HUES48 (cell line): ENCODE measurements around the gene UGDH.
"Not testable (repeated sequence)": the region's sequence is repeated elsewhere in the genome, so short reads cannot be mapped to it uniquely, and the experiment has no call there.

Experiments used
- H3K27ac ChIP-seq: one replicate; pipeline ENCODE4 v1.7.0; 2013; ENCODE audit warnings: low read depth, low read length, inconsistent platforms
- H3K27me3 ChIP-seq: 2 replicates; pipeline ENCODE4 v1.6.1; 2013; ENCODE audit warnings: mild to moderate bottlenecking, low read length; ENCODE audit not compliant: control insufficient read depth, insufficient read depth
- H3K36me3 ChIP-seq: 2 replicates; pipeline ENCODE4 v1.6.1; 2013; ENCODE audit warnings: low read length; ENCODE audit not compliant: control insufficient read depth, insufficient read depth
- H3K4me1 ChIP-seq: 2 replicates; pipeline ENCODE4 v1.6.1; 2013; ENCODE audit warnings: mild to moderate bottlenecking, low read length; ENCODE audit not compliant: control insufficient read depth, insufficient read depth
- H3K4me3 ChIP-seq: 2 replicates; pipeline ENCODE4 v1.5.1; 2013; ENCODE audit warnings: mild to moderate bottlenecking, low read depth, low read length
- H3K9ac ChIP-seq: 2 replicates; pipeline ENCODE4 v1.6.1; 2013; ENCODE audit warnings: mild to moderate bottlenecking, low read depth, low read length, moderate library complexity
- H3K9me3 ChIP-seq: 2 replicates; pipeline ENCODE4 v1.6.1; 2013; ENCODE audit warnings: low read length; ENCODE audit not compliant: control insufficient read depth, insufficient read depth

UGDH gene

DNA sequence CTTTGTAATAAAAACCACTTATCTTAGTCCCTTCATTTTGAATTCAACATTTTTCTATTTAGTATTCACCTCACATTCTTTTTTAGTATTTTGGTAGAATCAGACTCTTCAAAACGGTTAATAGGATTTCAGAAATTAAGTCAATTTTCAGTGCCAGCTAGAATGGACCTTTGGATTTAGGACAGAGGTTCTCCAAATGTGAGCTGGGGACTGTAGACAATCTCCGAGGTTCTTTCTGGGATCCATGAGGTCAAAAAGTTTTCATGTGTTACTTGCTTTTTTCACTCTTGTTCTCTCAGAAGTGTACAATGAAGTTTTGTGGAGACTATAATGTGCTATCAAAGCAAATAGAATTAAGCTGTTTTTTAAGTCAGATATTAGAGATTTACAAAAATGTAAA lies 2.3 kb upstream of the UGDH start:
- H3K4me1 ChIP-seq = peaks cover 4% of the 10 kb centered on the region; the same call in 1 of the 2 replicates
- peaks cover 37% of the 10 kb centered on the region for H3K9me3 ChIP-seq
- no peak overlapping the region for H3K9ac ChIP-seq
- H3K36me3 ChIP-seq = peaks cover 34% of the 10 kb centered on the region
- H3K27ac ChIP-seq = no peak overlapping the region
- H3K4me3 ChIP-seq = no peak overlapping the region; the same call in 1 of the 2 replicates
- no peaks in the 10 kb centered on the region for H3K27me3 ChIP-seq

DNA sequence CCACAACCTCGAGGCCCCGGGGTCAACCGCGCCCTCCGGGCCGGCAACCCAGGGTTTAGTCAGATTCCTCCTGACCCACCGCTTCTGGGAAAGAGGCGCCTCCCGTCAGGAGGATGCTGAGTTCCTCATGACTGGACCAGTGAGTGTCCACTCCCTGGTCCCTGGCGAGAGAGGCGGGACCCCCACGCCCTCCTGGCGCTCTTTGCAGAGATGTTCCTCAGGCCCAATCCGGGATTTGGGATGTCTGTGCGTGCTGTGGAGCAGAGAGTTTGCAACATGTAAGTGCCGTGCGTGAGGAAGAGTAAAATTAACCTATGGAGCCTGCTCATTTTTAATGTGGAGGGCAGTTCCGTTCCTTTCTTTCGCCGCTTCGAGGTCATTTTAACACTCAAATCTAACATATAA lies 824 bp upstream of the UGDH start:
- Histone ChIP-seq H3K36me3 (peaks cover 22% of the 10 kb centered on the region), H3K27ac (peak overlapping the region; percentile 96), H3K9ac (peak overlapping the region; percentile 86), H3K4me3 (peak overlapping the region; percentile 89), H3K27me3 (no peaks in the 10 kb centered on the region), H3K4me1 (peaks cover 13% of the 10 kb centered on the region), H3K9me3 (peaks cover 30% of the 10 kb centered on the region)

DNA sequence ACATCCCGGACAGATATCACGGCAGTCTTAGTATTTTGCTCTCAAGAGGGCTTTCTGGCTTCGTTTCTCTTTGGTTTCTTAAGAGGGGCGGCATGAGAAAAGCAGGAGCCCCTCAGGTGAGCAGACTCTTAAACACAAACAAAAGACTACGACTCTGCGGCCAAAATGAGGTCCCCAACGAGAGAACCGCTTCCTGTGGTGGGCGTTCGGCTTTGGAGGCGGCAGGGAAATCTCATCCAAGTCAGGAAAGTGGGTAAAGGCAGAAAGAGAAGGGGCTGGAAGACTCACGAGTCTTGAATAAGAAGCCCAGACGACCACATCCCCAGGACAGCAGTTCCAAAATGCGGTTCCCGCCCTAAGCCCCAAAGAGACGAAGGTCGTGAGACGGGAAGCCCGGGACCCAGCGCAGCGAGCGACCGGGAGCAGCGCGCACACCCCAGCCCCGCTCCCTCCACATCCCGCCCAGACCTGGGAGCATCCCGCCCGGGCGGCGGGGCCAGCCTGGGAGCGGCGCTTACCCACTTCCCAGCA lies 409 bp downstream of the UGDH start:
- H3K27me3 ChIP-seq = no peaks in the 10 kb centered on the region

DNA sequence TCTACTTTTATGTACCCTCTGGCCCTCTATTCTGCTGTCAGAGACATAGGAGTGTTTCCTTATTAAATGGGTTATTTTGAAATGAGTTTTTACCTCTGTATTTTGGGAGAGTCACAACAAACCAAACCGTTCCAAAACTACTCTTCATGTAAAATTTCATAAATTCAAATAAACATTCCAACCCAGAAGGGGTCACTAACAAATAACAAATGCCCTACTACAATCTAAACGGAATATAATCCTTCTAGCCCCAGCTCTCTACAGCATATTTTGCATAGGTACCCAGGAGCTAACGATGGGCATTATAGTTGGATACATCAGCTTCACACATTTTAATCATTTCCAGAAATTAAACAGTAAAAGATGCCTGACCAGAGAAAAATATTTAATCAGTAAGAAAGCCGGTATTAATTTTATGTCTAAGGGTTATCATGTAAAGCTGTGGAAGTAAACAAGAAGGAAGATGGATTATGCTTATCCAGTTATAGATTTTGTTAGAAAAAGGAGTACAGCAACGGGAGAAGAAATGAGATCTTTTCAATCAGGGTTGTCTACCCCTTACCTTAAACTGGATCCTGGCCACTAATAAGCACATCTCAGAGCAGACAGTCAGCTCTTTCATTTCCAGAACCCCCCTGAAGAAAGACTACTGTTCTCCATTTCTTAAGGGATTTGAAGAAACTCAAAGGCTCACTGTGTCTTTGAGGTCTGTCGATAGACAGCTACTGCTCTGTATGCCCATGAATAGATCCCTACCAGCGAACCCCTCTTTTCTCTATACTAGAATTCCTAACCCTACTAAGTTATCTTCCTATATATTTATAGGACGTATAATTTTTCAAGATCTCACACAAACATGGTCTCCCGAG lies 1.2 kb downstream of the UGDH start:
- Histone ChIP-seq H3K27ac (peak overlapping the region; percentile 96), H3K36me3 (peaks cover 10% of the 10 kb centered on the region; the same call in 1 of the 2 replicates), H3K4me3 (peak overlapping the region; percentile 89), H3K9ac (peak overlapping the region; percentile 86), H3K27me3 (no peaks in the 10 kb centered on the region), H3K4me1 (peaks cover 20% of the 10 kb centered on the region), H3K9me3 (peaks cover 15% of the 10 kb centered on the region)

More for the DNA sequence above, 409 bp downstream of the UGDH start:
- Histone ChIP-seq H3K4me3 (peak overlapping the region; percentile 89), H3K36me3 (peaks cover 13% of the 10 kb centered on the region), H3K27ac (peak overlapping the region; percentile 96), H3K4me1 (peaks cover 20% of the 10 kb centered on the region), H3K9ac (peak overlapping the region; percentile 86), H3K9me3 (peaks cover 22% of the 10 kb centered on the region)

DNA sequence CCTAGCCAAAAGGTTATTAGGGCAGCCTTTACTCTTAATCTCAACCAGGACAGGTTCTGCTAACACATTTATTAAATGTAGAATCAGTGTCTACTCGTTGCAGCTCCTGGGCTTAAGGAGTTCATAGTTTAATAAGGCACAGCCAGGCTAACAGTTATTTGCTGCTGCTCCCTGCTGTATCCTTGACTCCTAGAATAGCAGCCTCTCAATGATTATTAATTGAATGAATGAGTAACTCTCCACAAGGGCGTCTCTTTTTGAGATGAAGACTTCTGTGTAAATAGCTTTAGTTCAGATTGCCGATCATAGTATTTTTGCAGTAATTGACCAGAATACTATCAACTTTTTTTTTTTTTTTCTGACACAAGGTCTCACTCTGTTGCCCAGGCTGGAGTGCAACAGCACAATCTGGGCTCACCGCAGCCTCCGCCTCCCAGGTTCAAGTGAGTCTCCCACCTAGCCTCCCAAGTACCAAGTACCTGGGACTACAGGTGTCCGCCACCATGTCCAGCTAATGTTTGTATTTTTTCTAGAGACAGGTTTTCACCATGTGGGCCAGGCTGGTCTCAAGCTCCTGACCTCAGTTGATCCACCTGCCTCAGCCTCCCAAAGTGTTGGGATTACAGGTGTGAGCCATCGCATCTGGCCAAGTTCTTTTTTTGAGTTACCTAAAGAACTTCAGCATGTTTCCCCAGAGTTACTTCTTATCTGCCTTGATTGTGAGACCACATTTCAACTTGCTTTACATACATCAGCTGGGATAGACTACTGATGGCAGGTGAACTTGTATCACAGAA lies 2.9 kb downstream of the UGDH start:
- Histone ChIP-seq H3K27me3 (no peaks in the 10 kb centered on the region), H3K4me1 (peaks cover 20% of the 10 kb centered on the region), H3K27ac (no peak overlapping the region), H3K4me3 (no peak overlapping the region), H3K9me3 (no peaks in the 10 kb centered on the region), H3K36me3 (peaks cover 15% of the 10 kb centered on the region), H3K9ac (no peak overlapping the region)

DNA sequence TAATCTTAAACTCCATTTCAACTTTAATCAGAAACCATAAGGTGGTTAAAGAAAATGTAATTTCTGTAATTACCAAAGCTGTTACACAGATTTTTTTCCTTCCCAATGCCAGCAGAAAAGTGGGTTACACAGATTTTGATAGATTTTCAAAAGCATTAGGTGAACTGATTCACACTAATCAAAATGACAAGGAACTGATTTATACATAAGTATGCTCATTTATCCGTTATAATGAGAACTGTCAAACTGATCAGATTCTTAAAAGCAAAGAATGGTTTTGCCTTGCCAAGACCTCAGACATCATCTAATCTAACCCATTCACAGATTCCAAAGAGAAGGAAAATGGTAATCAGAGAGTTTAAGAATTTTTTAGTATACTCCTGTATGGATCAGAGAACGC lies 5.2 kb downstream of the UGDH start:
- peaks cover 20% of the 10 kb centered on the region for H3K4me1 ChIP-seq
- no peak overlapping the region for H3K27ac ChIP-seq
- H3K27me3 ChIP-seq = no peaks in the 10 kb centered on the region
- no peak overlapping the region for H3K4me3 ChIP-seq
- H3K9ac ChIP-seq = no peak overlapping the region
- peaks cover 34% of the 10 kb centered on the region for H3K36me3 ChIP-seq
- no peaks in the 10 kb centered on the region for H3K9me3 ChIP-seq

DNA sequence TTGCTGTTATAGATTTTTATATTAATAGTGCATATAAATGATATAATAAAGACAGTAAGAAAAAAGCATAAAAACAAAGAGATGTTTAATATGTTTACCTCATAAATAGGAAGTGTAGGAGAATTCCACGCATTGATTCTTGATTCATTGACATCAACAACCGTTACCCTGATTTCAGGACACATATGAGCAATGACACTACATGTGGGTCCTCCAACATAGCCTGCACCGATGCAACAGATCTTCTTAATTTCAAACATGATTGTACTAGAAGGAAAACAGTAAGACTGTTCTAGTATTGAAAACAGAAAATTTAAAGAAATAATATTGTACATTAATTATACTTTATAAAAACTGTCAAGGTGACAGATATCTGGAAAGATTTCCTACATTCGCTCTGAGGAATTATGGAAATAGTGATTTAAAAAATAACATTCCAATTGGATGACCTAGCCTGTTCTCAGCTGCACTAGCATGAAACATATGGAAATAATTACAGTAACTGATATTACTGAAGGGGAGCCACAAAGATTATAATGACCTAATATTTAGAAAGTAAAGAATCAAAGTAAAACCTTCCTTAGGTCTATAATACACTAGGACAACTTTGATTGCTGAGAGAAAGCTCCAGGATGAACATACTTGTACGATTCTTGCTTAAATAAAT lies 5.9 kb downstream of the UGDH start:
- peaks cover 40% of the 10 kb centered on the region for H3K36me3 ChIP-seq
- H3K4me1 ChIP-seq = peaks cover 20% of the 10 kb centered on the region
- H3K9me3 ChIP-seq = no peaks in the 10 kb centered on the region
- H3K27me3 ChIP-seq = no peaks in the 10 kb centered on the region
- H3K9ac ChIP-seq = no peak overlapping the region
- H3K4me3 ChIP-seq = no peak overlapping the region
- H3K27ac ChIP-seq = no peak overlapping the region

DNA sequence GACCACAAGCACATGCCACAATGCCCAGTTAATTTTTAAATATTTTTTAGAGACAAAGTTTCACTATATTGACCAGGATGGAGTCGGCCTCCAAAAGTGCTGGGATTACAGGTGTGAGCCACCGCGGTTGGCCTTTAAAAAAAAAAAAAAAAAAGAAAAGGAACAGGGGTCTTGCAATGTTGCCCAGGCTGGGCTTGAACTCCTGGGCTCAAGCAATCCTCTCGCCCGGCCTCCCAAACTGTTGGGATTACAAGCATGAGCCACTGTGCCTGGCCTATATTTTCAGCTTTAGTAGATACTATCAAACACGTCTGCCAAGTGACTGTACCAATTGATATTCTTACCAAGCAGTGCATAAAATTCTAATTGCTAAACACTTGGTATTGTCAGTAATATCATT lies 8.8 kb downstream of the UGDH start:
- Histone ChIP-seq H3K4me3 (no peak overlapping the region), H3K27ac (no peak overlapping the region), H3K36me3 (peaks cover 53% of the 10 kb centered on the region), H3K9ac (no peak overlapping the region), H3K9me3 (no peaks in the 10 kb centered on the region), H3K4me1 (0 out of 2 replicates have a peak, but pooled peaks cover 7% of the 10 kb centered on the region), H3K27me3 (no peaks in the 10 kb centered on the region)

DNA sequence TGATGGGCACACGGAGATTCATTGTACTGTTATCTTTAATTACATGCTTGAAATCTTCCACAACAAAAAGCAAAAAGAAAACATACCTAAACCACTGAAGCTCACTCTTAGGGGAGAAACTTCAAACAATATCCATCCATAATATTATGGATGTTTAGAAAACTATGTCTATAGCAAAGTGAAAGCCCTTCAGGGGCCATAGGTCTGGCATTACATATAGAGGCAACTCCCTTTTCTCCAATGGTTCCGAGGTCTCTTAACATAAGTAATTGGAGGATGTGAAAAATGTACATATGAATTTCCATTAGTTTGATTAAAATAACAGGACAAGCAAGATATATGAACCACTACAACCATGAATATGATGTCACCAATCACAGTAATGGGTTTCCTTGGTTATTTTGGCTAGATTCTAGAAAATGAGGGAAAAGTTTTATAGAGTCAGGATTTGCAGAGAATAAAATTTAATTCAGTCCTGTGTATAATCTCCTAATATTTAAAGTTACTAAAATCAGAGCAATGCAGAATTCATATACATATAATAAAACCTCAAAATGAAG lies 10.8 kb downstream of the UGDH start:
- H3K4me1 ChIP-seq = no peaks in the 10 kb centered on the region
- no peak overlapping the region for H3K9ac ChIP-seq
- H3K4me3 ChIP-seq = no peak overlapping the region
- peaks cover 69% of the 10 kb centered on the region for H3K36me3 ChIP-seq
- H3K27me3 ChIP-seq = no peaks in the 10 kb centered on the region
- H3K27ac ChIP-seq = no peak overlapping the region
- H3K9me3 ChIP-seq = no peaks in the 10 kb centered on the region

DNA sequence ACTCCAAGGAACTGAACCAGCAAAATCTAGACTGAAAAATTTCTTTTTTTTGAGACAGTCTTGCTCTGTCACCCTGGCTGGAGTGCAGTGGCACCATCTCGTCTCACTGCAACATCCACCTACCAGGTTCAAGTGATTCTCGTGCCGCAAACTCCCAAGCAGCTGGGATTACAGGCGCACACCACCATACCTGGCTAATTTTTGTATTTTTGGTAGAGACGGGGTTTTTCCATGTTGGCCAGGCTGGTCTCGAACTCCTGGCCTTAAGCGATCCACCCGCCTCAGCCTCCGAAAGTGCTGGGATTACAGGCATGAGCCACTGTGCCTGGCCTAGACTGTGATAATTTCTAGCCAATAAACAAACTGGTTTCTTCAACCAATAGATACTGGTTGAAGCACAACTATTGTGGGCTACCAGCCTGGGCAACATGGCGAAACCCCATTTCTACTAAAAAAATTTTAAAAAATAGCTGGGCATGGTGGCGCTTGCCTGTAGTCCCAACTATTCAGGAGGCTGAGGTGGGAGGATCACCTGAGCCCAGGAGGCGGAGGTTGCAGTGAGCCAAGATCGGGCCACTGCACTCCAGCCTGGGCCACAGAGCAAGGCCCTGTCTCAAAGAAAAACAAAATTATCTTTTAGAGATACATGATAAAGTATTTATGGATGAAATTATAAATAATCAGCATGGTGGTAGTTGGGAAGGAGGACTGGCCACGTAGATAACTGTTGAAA lies 11.4 kb downstream of the UGDH start:
- H3K4me3 ChIP-seq, H3K9ac ChIP-seq, H3K4me1 ChIP-seq, H3K9me3 ChIP-seq, H3K27ac ChIP-seq, H3K27me3 ChIP-seq: not testable (repeated sequence)
- H3K36me3 ChIP-seq = peaks cover 72% of the 10 kb centered on the region
